ENCODE results near the gene FGG.
A peak's percentile ranks its signal among the peaks of the same experiment; 100 is the strongest.

The FGG gene

DNA sequence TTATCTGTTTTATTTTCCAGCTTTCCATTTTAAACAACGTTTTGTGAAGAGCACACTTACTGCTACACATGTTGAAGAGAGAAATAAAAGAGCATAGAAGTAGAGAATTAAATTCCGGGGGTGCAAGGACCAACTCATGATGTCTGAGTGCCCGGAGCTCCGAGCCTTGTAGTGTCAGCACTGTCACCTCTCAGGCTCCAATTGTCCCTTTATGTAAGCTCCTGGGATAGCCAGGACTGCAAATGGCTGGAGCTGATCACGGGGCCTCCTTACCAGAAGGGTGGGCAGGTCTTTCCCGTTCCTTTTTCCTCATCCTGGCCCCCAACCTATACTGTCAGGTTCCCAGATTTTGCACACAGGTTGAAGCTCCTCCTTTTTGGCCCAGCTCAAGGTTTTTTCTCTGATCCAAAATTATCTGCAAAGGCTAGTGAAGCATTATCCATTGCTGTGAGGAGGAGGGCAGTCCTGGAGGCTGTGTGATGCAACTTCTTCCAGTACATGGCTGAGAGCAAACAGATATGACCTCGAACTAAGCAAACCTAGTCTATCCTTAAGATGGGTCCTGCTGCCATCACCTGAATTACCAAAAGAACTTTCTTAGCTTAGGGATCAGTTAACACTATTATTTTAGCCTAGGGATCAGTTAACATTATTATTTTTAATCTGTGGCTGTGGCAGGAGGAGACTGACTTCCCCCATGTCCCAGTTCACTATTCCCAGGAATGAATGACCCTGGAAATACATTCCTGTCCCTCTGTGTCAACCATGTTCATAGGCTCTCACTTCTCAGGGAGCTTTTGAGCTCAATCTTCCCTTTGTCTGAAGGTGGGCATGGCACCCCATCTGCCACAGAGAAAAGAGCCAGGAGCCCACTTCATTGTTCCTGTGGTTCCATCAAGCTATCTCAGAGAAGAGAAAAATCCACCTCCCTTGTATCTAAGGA lies at the start of gene FGG:
Gene FGG, minus strand, starts transcription at position 185 of the 943 bp plus-strand sequence. Its CDS starts 47 bp downstream, at position 138.
- Histone ChIP-seq H3K36me3 (ENCODE audit: control insufficient read depth, insufficient read depth, low read length) (no peaks in the 10 kb centered on the region), H3K4me1 (ENCODE audit: control insufficient read depth, insufficient read depth, low read length) (no peaks in the 10 kb centered on the region), H3K9ac (ENCODE audit: low read depth, low read length) (no peak within 1 kb of the TSS), H3K9me3 (ENCODE audit: control insufficient read depth, insufficient read depth, low read length) (no peaks in the 10 kb centered on the region), H3K27me3 (ENCODE audit: control insufficient read depth, insufficient read depth, low read length) (no peaks in the 10 kb centered on the region), H3K4me3 (ENCODE audit: low read depth, low read length) (no peak within 1 kb of the TSS)

DNA sequence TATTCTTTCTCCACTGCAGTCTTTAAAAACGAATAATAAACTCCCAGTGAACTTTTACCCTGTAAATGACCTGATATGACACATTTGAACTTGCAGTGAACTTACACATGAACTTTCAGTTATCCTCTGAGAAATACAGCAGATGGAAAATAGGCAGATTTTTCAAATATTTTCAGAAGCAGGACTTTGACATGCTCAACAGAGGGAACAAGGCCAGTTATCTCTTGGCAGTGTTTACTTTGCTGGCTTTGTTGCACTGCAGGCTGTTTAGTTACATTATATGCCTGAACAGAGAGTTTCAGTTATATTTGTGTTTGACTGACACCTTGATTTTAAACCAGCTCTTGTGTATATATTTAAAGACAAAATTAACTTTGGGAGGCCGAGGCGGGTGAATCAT lies 47.6 kb upstream of the FGG start:
- Histone ChIP-seq H3K4me3 (ENCODE audit: low read depth, low read length) (no peak overlapping the region), H3K36me3 (ENCODE audit: control insufficient read depth, insufficient read depth, low read length) (no peaks in the 10 kb centered on the region), H3K9ac (ENCODE audit: low read depth, low read length) (no peak overlapping the region), H3K9me3 (ENCODE audit: control insufficient read depth, insufficient read depth, low read length) (no peaks in the 10 kb centered on the region), H3K4me1 (ENCODE audit: control insufficient read depth, insufficient read depth, low read length) (no peaks in the 10 kb centered on the region), H3K27me3 (ENCODE audit: control insufficient read depth, insufficient read depth, low read length) (no peaks in the 10 kb centered on the region)

DNA sequence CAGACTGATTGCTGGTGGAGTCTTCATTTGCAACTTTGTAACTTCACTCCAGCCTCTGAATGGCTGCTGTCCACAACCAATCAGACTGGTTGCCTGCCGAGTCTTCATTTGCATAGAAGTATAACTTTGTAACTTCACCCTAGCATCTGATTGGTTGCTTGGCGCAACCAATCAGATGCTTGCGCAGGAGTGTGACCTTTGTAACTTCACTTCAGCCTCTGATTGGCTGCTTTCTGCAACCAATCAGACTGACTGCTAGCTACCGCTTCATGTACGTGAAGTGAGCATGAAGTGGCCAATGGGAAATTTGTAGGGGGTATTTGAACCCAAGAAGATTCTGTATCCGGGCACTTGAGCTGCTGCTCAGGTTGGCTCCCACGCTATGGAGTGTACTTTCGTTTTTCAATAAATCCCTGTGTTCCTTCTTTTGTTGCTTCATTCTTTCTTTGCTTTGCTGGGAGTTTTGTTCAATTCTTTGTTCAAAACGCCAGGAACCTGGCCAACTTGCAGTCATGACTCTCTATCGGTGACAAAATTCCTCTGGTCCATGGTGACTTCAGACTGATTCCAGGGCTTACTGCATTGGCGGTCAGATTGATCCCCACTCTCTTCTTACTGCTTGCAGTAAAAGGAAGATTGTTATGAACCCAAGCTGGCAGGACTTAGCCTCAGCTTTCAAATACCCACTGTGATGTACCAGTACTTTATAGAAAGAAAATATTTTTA lies 46.4 kb upstream of the FGG start:
- Histone ChIP-seq H3K9ac (ENCODE audit: low read depth, low read length) (no peak overlapping the region), H3K9me3 (ENCODE audit: control insufficient read depth, insufficient read depth, low read length) (no peaks in the 10 kb centered on the region), H3K4me1 (ENCODE audit: control insufficient read depth, insufficient read depth, low read length) (no peaks in the 10 kb centered on the region), H3K4me3 (ENCODE audit: low read depth, low read length) (no peak overlapping the region), H3K36me3 (ENCODE audit: control insufficient read depth, insufficient read depth, low read length) (no peaks in the 10 kb centered on the region), H3K27me3 (ENCODE audit: control insufficient read depth, insufficient read depth, low read length) (no peaks in the 10 kb centered on the region)

DNA sequence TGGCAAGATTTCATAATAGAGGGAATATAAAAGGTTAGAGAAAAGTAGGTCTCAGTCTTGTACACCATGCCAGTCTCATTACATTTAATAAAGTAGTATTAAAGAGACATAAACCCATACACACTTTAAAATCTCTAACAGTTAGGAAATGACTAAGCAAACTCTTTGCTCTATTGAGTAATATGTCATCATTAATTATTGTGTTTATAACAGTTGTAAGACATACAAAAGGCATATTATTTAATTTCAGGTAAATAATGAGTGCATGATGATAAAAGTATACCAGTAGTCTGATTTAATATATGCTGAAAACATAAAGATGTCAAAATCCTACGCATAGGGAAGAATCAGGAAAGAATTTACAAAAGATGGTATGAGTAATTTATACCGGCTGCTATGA lies 31.0 kb upstream of the FGG start:
- Histone ChIP-seq H3K36me3 (ENCODE audit: control insufficient read depth, insufficient read depth, low read length) (no peaks in the 10 kb centered on the region), H3K4me1 (ENCODE audit: control insufficient read depth, insufficient read depth, low read length) (peaks cover 2% of the 10 kb centered on the region), H3K9me3 (ENCODE audit: control insufficient read depth, insufficient read depth, low read length) (no peaks in the 10 kb centered on the region), H3K9ac (ENCODE audit: low read depth, low read length) (no peak overlapping the region), H3K27me3 (ENCODE audit: control insufficient read depth, insufficient read depth, low read length) (no peaks in the 10 kb centered on the region), H3K4me3 (ENCODE audit: low read depth, low read length) (no peak overlapping the region)

DNA sequence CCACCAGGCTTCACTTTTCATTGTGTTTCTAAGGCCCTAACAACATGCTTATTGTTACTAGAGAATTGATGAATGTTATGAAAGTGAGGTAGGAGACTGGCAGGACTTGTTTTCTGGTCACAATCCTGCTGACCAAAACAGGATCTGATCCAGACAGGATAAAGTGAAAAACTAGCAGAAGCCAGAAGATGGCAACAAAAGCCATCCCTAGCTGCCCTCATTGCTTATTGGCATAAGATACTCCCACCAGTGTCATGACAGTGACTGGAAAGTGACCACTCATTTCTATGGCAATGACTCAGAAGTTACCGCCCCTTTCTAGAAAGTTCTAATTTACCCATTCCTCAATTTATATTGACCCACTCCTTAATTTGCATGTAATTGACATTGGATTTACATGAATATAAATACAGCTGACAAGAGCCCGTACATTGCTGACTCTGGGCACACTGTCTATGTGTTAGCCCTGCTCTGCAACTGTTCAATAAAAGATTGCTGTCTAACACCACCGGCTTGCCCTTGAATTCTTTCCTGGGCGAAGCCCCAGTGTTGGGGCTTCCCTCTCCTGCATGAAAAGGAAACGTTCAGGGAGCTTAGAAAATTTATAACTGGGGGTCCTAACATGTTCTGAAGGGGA lies 30.0 kb upstream of the FGG start:
- no peaks in the 10 kb centered on the region for H3K9me3 ChIP-seq (ENCODE audit: control insufficient read depth, insufficient read depth, low read length)
- H3K4me3 ChIP-seq (ENCODE audit: low read depth, low read length): no peak overlapping the region
- no peak overlapping the region for H3K9ac ChIP-seq (ENCODE audit: low read depth, low read length)
- peaks cover 2% of the 10 kb centered on the region for H3K4me1 ChIP-seq (ENCODE audit: control insufficient read depth, insufficient read depth, low read length)
- H3K36me3 ChIP-seq (ENCODE audit: control insufficient read depth, insufficient read depth, low read length): no peaks in the 10 kb centered on the region
- no peaks in the 10 kb centered on the region for H3K27me3 ChIP-seq (ENCODE audit: control insufficient read depth, insufficient read depth, low read length)

DNA sequence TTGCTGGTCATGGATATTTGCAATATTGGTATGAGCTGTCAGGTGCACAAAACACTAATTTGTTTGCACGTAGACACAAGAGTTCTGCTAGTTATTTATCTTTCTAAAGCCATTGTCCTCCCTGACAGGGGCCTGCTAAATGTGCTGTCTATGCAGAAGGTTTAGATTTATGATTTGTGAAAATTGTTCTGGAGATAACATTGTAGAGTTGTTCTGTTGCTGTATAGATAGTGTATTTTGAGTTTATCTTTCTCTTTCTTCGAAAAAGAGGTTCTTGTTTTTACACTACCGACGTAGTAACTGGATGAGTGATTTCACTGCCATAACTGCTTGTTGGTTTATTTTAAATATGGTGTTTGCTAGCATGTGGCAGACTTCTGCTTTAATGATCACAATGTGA lies 28.5 kb upstream of the FGG start:
- H3K9me3 ChIP-seq (ENCODE audit: control insufficient read depth, insufficient read depth, low read length): no peaks in the 10 kb centered on the region
- no peak overlapping the region for H3K9ac ChIP-seq (ENCODE audit: low read depth, low read length)
- no peak overlapping the region for H3K4me3 ChIP-seq (ENCODE audit: low read depth, low read length)
- no peaks in the 10 kb centered on the region for H3K36me3 ChIP-seq (ENCODE audit: control insufficient read depth, insufficient read depth, low read length)
- peaks cover 2% of the 10 kb centered on the region for H3K4me1 ChIP-seq (ENCODE audit: control insufficient read depth, insufficient read depth, low read length)
- H3K27me3 ChIP-seq (ENCODE audit: control insufficient read depth, insufficient read depth, low read length): no peaks in the 10 kb centered on the region

DNA sequence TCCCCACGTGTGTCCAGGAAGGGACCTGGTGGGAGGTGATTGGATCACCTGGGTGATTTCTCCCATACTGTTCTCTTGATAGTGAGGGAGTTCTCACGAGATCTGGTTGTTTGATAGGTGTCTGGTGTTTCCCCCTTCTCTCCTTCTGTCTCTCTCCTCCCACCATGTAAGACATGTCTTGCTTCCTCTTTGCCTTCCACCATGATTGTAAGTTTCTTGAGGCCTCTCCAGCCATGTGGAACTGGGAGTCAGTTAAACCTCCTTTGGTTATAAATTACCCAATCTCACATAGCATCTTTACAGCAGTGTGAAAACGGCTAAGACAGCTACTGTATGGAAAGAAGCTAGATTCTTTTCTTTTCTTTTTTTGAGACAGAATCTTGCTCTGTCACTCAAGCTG lies 21.6 kb upstream of the FGG start:
- Histone ChIP-seq H3K36me3 (ENCODE audit: control insufficient read depth, insufficient read depth, low read length) (no peaks in the 10 kb centered on the region), H3K4me3 (ENCODE audit: low read depth, low read length) (no peak overlapping the region), H3K9me3 (ENCODE audit: control insufficient read depth, insufficient read depth, low read length) (no peaks in the 10 kb centered on the region), H3K9ac (ENCODE audit: low read depth, low read length) (no peak overlapping the region), H3K27me3 (ENCODE audit: control insufficient read depth, insufficient read depth, low read length) (peaks cover under 1% of the 10 kb centered on the region), H3K4me1 (ENCODE audit: control insufficient read depth, insufficient read depth, low read length) (peaks cover 4% of the 10 kb centered on the region)

DNA sequence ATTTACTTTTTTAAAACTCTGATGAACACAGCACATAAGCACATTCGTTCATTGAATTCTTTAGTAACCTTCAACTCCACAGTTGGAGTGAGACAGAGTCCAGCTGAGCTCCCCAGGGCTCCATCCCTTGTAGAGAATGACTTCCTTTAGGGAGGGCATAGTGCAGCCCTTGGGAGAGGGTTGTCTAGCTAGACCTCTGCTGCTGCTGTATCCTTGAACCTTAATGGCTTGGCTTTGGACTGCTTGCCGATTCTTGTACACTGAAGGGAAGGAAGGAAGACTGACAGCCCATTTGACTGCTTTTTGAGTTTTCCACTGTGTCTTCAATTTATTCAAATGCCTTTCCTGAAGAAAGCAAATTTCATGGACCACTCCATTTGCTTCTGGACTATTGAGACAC lies 19.4 kb upstream of the FGG start:
- Histone ChIP-seq H3K36me3 (ENCODE audit: control insufficient read depth, insufficient read depth, low read length) (no peaks in the 10 kb centered on the region), H3K9me3 (ENCODE audit: control insufficient read depth, insufficient read depth, low read length) (no peaks in the 10 kb centered on the region), H3K4me1 (ENCODE audit: control insufficient read depth, insufficient read depth, low read length) (peaks cover 4% of the 10 kb centered on the region), H3K9ac (ENCODE audit: low read depth, low read length) (no peak overlapping the region), H3K27me3 (ENCODE audit: control insufficient read depth, insufficient read depth, low read length) (peaks cover 22% of the 10 kb centered on the region), H3K4me3 (ENCODE audit: low read depth, low read length) (no peak overlapping the region)

DNA sequence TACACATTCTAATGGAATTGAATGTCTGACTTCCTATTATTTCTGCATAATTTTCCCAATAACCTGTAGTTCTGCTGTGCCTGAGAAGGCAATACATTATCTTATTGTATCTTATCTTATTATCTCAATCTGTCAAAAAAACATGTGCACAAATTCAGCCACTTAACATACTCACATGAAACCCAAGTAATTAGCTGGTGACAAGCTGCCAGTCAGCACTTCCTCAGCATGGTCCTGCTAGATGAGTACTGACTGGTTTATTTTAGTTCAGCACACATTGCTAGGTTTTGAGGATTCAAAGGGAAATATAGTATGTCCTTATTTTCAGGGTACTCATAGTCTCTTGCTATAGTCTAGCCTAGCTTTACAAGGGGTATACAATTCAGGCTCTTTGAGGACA lies 17.9 kb upstream of the FGG start:
- Histone ChIP-seq H3K9ac (ENCODE audit: low read depth, low read length) (no peak overlapping the region), H3K27me3 (ENCODE audit: control insufficient read depth, insufficient read depth, low read length) (peaks cover 34% of the 10 kb centered on the region), H3K4me3 (ENCODE audit: low read depth, low read length) (no peak overlapping the region), H3K4me1 (ENCODE audit: control insufficient read depth, insufficient read depth, low read length) (peaks cover 4% of the 10 kb centered on the region), H3K9me3 (ENCODE audit: control insufficient read depth, insufficient read depth, low read length) (no peaks in the 10 kb centered on the region), H3K36me3 (ENCODE audit: control insufficient read depth, insufficient read depth, low read length) (no peaks in the 10 kb centered on the region)

DNA sequence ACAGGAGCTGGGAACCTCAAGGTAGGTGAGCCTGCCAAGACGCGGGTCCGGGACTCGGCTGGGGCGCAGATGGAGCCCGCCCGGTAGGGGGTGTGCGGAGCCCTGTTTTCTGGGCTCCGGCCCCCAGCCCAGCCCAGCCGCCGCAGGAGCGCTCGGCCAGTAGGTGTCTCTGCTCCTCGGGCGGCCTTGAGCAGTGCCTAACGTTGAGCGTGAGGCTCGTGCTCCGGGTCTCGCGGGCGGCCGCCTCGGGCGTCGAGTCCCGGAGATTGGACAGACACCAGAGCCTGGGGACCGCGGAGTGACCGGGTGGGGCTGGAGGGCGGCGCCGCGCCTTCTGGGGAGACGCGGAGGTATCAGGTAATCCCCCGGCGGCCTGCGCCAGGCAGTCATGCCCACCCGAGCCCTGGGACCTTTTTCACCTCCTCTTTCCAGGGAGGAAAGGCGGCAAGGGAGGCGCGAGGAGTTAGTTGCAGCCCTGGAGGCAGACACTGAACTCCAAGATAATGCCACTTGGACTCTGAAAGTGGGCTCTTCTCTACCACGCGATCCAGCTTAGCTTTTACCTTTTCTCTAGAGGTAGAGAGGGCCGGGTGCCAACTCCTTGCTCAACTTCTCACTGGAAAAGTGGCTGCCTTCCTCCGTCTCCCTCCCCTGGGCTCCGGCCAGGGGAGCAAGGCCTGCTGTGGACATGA lies 14.5 kb upstream of the FGG start:
- no peaks in the 10 kb centered on the region for H3K9me3 ChIP-seq (ENCODE audit: control insufficient read depth, insufficient read depth, low read length)
- H3K9ac ChIP-seq (ENCODE audit: low read depth, low read length): peak overlapping the region; percentile 82
- H3K4me3 ChIP-seq (ENCODE audit: low read depth, low read length): peak overlapping the region; percentile 68
- H3K4me1 ChIP-seq (ENCODE audit: control insufficient read depth, insufficient read depth, low read length): peaks cover 2% of the 10 kb centered on the region
- H3K27me3 ChIP-seq (ENCODE audit: control insufficient read depth, insufficient read depth, low read length): peaks cover 36% of the 10 kb centered on the region
- H3K36me3 ChIP-seq (ENCODE audit: control insufficient read depth, insufficient read depth, low read length): no peaks in the 10 kb centered on the region

DNA sequence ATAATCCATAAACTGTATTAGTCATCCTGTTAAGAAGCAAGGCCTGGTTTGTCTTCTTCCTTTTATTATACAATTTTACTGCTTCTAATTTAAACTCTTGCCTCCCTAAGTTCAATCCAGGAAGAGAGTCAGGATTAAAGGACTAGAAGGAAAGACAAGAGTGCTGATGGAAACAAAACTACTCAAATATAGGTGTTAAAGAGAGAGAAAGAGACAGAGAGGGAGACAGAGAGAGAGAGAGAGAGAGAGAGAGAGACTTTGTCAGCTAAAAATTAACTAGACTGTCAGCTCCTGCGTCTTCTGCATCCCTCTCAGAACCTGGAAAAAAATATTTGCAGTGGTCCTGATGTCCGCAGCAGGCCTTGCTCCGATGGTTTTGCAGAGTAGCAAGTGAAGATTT lies 13.5 kb upstream of the FGG start:
- Histone ChIP-seq H3K4me3 (ENCODE audit: low read depth, low read length) (no peak overlapping the region), H3K27me3 (ENCODE audit: control insufficient read depth, insufficient read depth, low read length) (peaks cover 36% of the 10 kb centered on the region), H3K9ac (ENCODE audit: low read depth, low read length) (no peak overlapping the region), H3K36me3 (ENCODE audit: control insufficient read depth, insufficient read depth, low read length) (no peaks in the 10 kb centered on the region), H3K9me3 (ENCODE audit: control insufficient read depth, insufficient read depth, low read length) (no peaks in the 10 kb centered on the region), H3K4me1 (ENCODE audit: control insufficient read depth, insufficient read depth, low read length) (no peaks in the 10 kb centered on the region)
